ENCODE data around the gene BIN2.
"Not testable (repeated sequence)": the region's sequence is repeated elsewhere in the genome, so short reads cannot be mapped to it uniquely, and the experiment has no call there.

BIN2 gene

GRCh38 chr12:51259600-51259999 lies 64.4 kb downstream of the BIN2 start:
- DNase-seq (ENCODE audit: low read depth in 3 of 3), result not testable (repeated sequence)

DNA sequence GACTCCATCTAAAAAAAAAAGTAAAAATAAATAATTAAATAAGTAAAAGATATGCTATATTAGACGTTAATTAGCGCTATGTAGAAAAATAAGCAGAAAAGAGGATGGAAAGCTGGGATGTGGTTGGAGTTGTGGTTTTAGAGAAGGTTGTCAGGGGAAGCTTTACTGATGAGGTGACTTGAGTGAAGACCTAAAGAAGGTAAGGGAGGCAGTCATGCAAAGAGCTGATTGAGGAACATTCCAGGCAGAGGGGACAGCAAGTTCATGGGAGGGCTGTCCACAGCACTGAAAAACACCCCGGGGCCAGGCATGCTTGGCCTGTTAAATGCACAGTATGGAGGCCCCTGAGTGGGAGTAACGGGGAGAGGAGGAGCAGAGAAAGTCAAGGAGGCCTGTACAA lies 69.4 kb downstream of the BIN2 start:
- DNase-seq (ENCODE audit: low read depth in 3 of 3), result no peak

DNA sequence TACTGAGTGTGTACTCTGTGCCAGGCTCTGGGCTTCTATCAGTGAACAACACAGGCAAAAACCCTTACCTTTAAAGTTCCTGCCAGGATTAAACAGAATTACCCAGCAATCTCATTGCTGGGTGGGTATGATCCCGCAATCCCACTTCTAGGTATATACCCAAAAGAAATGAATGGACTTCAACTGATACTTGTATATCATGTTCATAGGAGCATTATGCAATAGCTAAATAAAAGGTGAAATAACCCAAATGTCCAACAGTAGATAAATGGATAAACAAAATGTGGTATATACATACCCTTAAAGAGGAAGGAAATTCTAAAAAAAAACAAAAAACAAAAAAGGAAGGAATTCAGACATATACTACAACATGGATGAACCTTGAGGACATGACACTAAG lies 70.7 kb downstream of the BIN2 start:
- no peak for DNase-seq (ENCODE audit: low read depth in 3 of 3)

DNA sequence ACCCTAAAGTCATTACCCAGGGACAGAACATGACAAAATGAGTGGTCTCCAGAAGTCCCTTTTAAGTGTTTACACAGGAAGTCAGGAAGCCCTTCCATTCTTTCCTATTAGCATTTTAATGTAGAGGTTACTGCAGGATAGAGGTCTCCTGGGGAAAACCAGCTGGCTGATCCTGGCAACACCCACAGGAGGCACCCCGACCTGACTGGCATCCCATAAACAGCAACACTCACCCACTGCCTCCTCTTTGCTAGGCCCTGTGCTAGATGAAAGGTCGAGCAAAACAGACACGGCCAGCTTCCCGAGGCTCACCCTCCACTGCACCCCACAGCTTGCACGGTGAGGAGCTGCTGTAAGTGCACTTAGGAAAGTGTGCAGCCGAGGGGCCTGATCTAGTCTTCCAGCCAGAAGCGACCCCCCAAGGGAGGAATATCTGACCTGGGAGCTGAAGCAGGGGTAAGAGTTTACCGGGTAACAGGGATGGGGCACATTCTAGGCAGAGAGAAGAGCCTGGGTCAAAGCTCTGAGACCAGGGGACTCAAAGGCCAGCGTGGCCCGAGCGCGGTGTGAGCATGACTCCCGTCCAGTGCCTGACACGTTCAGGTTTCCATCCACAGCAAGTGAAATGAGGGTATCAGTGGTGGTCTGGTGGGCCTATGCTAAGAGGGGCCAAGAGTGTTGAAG lies 76.3 kb downstream of the BIN2 start:
- DNase-seq (ENCODE audit: low read depth in 3 of 3), result no peak

- no peak for DNase-seq (ENCODE audit: low read depth in 3 of 3)
Observed at GRCh38 chr12:51246254-51246853, 77.6 kb downstream of the BIN2 start.

GRCh38 chr12:51245476-51246253 lies 78.3 kb downstream of the BIN2 start:
- no peak for DNase-seq (ENCODE audit: low read depth in 3 of 3)

GRCh38 chr12:51244269-51244668 lies 79.7 kb downstream of the BIN2 start:
- DNase-seq (ENCODE audit: low read depth in 3 of 3), result no peak

DNA sequence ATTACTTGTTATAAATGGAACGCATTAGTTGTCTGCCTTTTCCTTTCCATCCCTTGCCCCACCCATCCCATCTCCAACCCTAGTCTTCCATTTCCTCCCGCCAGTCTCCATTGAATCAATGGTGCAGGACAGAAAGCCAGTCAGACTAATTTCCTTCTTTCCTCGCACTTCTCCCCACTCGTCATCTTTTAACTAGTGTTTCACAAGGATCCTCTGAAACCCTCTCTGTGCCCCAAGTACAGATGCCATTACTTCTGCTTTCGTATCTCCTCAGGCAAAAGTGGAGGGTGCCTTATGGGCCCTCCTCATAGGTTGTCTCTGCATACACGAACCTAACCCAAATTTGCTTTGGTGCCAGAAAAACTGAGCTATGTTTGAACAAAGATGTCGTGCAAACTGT lies 81.1 kb downstream of the BIN2 start:
- DNase-seq (ENCODE audit: low read depth in 3 of 3), result no peak

GRCh38 chr12:51242120-51242519 lies 81.9 kb downstream of the BIN2 start:
- no peak for DNase-seq (ENCODE audit: low read depth in 3 of 3)

DNA sequence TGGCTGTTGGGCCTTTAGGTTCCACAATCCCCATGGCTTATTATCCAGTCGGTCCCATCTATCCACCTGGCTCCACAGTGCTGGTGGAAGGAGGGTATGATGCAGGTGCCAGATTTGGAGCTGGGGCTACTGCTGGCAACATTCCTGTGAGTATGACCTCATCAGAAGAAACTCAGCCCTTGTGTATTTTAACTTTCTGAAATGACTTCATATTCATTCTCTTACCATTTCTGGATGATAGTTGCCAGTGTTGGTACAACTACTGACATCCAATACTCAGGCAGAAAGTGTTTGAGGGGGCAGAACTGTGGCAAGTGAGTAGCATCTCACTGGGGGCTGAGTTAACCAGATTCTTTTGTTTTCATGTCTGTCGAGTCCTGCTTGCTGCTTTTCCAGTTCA lies 83.0 kb downstream of the BIN2 start:
- no peak for DNase-seq (ENCODE audit: low read depth in 3 of 3)

GRCh38 chr12:51238510-51239334 lies 85.3 kb downstream of the BIN2 start, which contains the start of gene DAZAP2:
Gene DAZAP2 (plus strand): TSS chr12:51238826. CDS start chr12:51238908, 82 bp downstream.
- DNase-seq (ENCODE audit: low read depth in 3 of 3), result peak; percentile 82 to 91 (median 87)

DNA sequence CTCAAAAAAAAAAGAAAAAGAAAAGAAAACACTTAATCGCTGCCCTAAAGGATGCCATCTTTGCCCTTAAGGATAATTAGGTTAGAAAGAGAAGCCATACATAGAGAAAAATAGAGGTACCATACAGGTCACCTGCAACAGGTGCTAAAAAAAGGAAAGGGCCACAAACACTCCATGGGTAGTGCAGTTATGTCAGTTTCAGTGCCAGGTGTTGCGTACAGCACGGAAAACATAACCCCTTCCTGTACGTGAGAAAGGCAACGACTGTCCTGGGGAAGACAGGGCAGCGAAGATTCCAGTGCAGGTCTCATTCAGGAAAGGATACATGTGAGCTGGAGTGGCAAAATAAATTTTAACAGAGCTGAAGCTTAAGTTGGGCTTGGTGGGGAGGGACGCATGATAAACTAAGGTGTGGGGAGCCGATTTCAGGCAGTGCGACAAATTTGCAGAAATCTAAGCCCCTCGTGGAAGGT lies 85.9 kb downstream of the BIN2 start:
- DNase-seq (ENCODE audit: low read depth in 3 of 3), result no peak

- no peak for DNase-seq (ENCODE audit: low read depth in 3 of 3)
Observed at GRCh38 chr12:51234530-51234929, 89.4 kb downstream of the BIN2 start.

- DNase-seq (ENCODE audit: low read depth in 3 of 3), result no peak
Observed at GRCh38 chr12:51232642-51233041, 91.3 kb downstream of the BIN2 start.
